HCT116 (cell line): Measurements from ENCODE around the gene LCK. TPM values are rescaled to one million over a fixed set of nuclear protein-coding genes. Genes with fewer than 3 reads are reported as not detected.
A peak's percentile ranks its signal among the peaks of the same experiment; 100 is the strongest.

Experiments
- EZH2 ChIP-seq: fragments of 200-600 bp; sonication (generic); IDR thresholded peaks from 2 replicates; pipeline ENCODE4 v1.6.1; 2017; ENCODE audit warnings: antibody characterized with exemption, mixed run types
- JUND ChIP-seq: IDR thresholded peaks from 2 replicates; pipeline ENCODE4 v1.6.1; 2012
- POLR2A ChIP-seq: IDR thresholded peaks from 2 replicates; pipeline ENCODE4 v1.7.0; 2011; ENCODE audit warnings: borderline replicate concordance; ENCODE audit not compliant: insufficient read depth, insufficient read length; ENCODE audit errors: extremely low read depth
- POLR2AphosphoS5 ChIP-seq: IDR thresholded peaks from 2 replicates; pipeline ENCODE4 v1.6.1; 2011; ENCODE audit warnings: mild to moderate bottlenecking, low read depth, low read length, moderate library complexity
- RAD21 ChIP-seq: IDR thresholded peaks from 2 replicates; pipeline ENCODE4 v1.6.1; 2012; ENCODE audit warnings: low read depth, mild to moderate bottlenecking
- TCF7L2 ChIP-seq: IDR thresholded peaks from 2 replicates; pipeline ENCODE4 v1.7.0; 2011; ENCODE audit warnings: borderline replicate concordance, inconsistent platforms; ENCODE audit not compliant: insufficient read depth, insufficient read length; ENCODE audit errors: extremely low read depth
- ZFX ChIP-seq: fragments of 450-650 bp; IDR thresholded peaks from 2 replicates; pipeline ENCODE4 v1.6.1; 2017
- ZNF274 ChIP-seq: fragments of 200-500 bp; sonication (Bioruptor generic); IDR thresholded peaks from 2 replicates; pipeline ENCODE4 v1.6.1; 2014; ENCODE audit warnings: mild to moderate bottlenecking, low read depth, low read length, inconsistent platforms
- total RNA-seq: library from RNA; stranded (reverse); gene quantifications from one replicate; pipeline ENCODE4 v1.2.1, GENCODE V29; 2021; ENCODE audit not compliant: unreplicated experiment
- TF ChIP-seq, protein P1 (sequence below): IDR thresholded peaks from 2 replicates; pipeline ENCODE4 v1.6.1; 2012
- TF ChIP-seq, protein P2 (sequence below): IDR thresholded peaks from 2 replicates; pipeline ENCODE4 v1.6.1; 2011; ENCODE audit warnings: mild to moderate bottlenecking, low read length, moderate library complexity; ENCODE audit not compliant: insufficient replicate concordance; ENCODE audit errors: extremely low read depth

LCK gene
- total RNA-seq, 1 experiment from 2014 or later, result 0.79 TPM

DNA sequence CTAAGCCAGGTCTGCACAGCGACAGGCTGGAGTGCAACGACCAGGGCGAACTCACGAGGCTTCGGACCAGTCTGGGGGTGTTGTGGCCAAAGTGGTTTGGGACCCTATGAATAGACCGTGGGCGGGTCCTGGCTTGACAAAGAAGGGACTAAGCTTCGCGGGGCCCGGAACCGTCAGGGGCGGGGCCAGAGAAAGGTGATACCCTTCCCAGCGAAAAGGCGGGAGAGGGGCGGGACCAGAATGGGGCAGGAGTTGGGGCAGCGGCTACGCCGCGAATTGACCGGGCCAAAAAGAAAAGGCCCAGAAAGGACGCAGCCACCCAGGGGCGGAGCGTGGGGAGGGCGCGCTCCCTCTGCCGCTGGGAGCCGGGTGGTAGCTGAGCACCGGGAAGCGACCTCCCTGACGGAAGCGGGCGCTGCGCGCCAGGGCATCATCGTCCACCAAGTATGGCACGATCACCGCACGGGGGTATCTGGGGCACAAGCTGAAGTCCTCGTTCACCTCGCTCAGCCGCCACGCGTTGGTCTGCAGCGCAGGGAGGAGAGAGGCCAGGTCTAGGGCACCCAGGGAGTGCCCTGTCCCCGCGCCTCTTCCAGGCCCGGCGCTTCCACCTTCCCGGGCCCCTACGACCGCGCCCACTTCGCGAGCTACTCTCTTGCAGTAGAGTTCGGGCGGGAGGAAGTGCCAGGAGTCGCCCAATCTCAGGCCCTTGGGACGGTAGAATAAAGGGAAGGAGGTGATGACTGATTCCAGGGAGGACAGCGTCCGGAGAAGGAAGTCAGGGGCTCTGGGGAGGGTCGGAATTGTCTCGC, 10.7 kb upstream of the LCK start (continued):
- TF ChIP-seq TCF7L2 (no peak), EZH2 (no peak), RAD21 (peak; percentile 41), ZNF274 (no peak), ZFX (peak; percentile 35; the same call in 1 of the 2 replicates), POLR2AphosphoS5 (peak; percentile 87), JUND (no peak), POLR2A (peak; percentile 77)
- TF ChIP-seq, protein P1, sequence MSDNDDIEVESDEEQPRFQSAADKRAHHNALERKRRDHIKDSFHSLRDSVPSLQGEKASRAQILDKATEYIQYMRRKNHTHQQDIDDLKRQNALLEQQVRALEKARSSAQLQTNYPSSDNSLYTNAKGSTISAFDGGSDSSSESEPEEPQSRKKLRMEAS, result peak; percentile 83
- TF ChIP-seq, protein P2, sequence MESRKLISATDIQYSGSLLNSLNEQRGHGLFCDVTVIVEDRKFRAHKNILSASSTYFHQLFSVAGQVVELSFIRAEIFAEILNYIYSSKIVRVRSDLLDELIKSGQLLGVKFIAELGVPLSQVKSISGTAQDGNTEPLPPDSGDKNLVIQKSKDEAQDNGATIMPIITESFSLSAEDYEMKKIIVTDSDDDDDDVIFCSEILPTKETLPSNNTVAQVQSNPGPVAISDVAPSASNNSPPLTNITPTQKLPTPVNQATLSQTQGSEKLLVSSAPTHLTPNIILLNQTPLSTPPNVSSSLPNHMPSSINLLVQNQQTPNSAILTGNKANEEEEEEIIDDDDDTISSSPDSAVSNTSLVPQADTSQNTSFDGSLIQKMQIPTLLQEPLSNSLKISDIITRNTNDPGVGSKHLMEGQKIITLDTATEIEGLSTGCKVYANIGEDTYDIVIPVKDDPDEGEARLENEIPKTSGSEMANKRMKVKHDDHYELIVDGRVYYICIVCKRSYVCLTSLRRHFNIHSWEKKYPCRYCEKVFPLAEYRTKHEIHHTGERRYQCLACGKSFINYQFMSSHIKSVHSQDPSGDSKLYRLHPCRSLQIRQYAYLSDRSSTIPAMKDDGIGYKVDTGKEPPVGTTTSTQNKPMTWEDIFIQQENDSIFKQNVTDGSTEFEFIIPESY, result no peak
